HG02938 (cell line): ENCODE results near the gene P2RX2.

Source experiments
- ATAC-seq: cut with Tn5 transposase; IDR thresholded peaks from one replicate; pipeline ENCODE4 v1.9.1; 2021; ENCODE audit warnings: mild to moderate bottlenecking, moderate library complexity; ENCODE audit not compliant: unreplicated experiment

The P2RX2 gene

DNA sequence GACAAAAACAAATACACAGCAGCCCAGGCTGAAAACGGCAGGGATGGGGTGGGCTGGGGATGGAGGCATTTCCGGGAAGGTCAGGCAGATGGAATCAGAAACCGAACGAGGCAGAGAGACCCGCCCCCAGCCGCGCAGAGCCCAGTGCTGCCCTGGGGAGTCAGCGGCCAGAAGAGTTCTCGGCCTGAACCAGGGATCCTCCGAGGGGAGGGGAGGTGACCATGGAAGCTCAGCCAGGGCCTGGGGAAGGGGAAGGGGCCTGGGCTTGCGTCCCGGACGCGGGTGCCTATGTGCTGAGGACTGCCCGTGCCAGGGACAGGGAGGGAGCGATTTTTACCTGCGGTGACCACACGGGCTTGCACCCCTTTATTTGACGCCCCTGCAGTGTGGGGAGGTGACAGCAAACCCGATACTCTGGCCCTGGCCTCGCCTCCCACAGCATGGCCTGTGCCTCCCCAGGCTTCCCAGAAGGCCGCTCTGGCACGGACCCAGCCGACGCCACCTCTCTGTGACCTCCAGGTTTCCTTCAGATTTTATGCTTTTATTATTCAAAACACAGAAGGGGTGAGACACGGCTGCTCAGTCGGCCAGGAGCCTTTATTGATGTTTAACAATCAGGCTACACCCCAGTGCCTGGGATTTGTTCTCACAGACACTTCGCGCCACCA, 15.9 kb upstream of the P2RX2 start:
- no peak for ATAC-seq

DNA sequence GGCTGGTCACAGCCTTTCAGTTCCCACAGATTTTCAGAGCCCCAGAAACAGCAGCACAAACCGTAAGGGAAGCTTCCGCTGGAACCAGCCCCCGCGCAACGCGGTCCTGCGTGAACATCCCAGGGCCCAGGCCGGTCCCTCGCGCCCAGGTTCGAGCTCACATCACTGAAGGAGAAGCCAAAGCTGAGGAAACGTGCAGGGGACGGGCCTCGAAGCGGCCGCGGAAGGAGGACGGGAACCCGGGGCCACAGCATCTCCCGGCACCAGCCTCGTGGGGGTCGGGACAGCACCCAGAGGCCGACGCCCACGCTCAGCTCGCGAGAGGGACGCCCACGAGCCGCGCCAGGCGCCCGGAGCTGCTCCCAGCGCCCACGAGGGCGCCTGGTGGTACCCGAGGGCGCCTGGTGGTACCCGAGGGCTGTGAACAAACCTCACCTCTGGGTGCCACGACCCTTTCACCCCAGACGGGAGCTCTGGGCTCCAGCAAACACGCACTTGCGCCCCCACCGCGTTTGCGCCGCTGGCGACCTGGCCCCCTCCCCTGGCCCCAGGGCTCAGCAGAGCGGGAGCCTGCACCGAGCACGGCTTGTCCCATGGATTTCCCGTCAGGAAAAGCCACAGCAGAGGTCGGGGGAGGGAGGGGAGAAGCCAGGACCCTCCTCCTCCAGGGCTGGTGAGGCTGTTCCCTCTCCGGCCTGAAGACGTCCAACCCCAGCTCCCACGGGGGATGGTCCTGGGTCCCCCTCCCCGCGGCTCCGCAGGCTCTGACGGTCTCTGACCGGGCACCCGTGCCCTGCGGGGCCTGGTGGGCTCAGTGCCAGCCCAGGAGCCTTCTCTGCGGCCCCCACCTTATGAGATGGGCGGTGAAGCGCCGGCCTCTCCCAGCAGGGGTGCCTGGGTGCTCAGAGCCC, 15.1 kb upstream of the P2RX2 start:
- ATAC-seq = no peak

- ATAC-seq = no peak
Measured at GRCh38 chr12:132604151-132604618, 14.4 kb upstream of the P2RX2 start.

- no peak for ATAC-seq
Measured at GRCh38 chr12:132604668-132605441, 13.7 kb upstream of the P2RX2 start.

DNA sequence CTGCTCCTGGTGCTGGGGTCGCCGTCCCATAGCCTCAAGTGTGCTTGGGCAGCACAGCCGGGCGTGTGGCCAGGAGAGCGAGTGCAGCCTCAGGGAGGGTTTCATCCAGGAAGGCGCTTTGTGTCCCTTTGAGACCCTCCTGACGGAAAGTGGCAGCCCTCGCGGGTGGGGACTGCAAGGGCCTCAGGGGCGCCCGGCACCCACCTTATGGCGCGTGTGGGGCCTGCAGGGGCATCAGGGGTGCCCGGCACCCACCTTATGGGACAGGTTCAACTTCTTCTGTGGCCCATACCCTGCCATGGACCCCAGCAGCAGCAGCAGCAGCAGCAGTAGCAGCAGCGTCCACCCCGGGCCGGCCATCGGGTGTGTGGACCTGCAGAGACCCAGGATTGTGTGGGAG, 12.7 kb upstream of the P2RX2 start:
- ATAC-seq = no peak

DNA sequence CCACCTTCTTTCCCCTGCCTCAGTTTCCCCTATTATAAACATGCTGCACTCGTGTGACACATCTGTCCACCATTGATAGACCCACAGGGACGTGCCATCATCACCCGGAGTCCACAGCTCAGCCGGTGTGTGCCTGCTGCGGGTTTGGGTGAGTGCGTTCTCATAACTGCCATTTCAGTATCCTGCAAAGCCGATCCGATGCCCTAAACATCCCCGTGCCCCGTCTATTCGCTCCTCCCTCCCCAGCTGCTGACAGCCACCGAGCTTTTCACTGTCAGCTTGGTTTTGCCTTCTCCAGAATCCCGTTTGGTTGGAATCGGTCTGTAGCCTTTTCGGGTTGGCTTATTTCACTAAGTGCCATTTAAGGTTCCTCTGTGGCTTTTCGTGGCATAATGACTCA, 12.1 kb upstream of the P2RX2 start:
- ATAC-seq = no peak

DNA sequence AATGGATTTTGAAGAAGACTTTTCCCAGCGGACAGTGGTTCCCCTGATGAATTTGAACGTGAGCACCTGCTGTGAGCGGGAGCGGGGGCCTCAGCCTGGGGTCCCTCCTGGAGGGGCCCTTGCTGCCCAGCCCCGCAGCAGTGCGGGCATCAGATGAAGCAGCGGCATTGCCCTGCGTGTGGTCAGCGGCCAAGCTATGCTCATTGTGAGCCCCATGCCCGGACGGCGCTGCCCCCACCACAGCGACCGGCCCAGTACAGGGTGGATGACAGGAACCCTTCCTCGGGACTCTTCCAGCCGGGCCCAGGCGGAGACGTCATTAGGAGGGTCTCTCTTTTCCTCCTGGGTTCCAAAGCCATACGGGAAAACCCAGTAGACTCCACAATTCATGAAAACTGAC, 11.6 kb upstream of the P2RX2 start:
- ATAC-seq = no peak

GRCh38 chr12:132608231-132609171, 10.1 kb upstream of the P2RX2 start:
- no peak for ATAC-seq

DNA sequence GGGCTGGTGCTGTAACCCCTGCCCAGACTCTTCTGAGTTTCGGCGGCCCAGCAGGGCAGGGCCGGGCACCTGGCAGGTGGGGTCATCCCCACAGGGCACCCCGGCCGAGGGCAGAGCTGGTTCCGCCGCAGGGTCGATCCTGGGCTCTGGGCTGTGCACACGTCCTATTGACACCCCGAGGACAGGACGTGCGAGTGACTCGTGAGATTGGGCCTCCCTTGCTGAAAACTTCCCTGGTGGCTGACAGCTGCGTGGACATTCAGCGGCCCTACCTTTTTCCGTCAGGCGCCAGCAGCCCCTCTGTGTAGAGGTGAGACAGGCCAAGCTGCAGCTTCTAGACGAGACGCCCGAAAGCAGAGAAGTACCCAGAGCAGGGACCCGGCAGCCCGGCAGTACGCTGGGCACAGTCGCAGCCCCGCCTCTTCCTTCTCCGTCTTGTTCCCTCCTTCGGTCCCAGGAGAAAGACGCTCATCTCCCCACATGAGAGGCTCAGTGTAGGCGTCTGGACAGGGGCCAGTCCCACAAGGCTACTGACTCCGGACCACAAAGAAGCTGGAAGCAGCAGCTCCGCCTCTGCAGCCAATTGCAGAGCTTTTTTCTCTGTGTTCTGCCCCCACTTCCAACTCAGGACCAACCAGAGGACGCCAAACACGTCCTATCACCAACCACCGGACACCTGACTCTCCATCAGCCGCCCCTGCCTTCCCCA, 8.4 kb upstream of the P2RX2 start, which contains the start of gene LRCOL1:
TSS of gene LRCOL1 (minus strand) at position 532 of the 709 bp plus-strand sequence. CDS start 4,331 bp downstream, outside the sequence.
- ATAC-seq = no peak

- no peak for ATAC-seq
Measured at GRCh38 chr12:132610866-132611602, 7.5 kb upstream of the P2RX2 start.

GRCh38 chr12:132611620-132612019, 7.0 kb upstream of the P2RX2 start:
- no peak for ATAC-seq

GRCh38 chr12:132614029-132614428, 4.5 kb upstream of the P2RX2 start:
- ATAC-seq = no peak

DNA sequence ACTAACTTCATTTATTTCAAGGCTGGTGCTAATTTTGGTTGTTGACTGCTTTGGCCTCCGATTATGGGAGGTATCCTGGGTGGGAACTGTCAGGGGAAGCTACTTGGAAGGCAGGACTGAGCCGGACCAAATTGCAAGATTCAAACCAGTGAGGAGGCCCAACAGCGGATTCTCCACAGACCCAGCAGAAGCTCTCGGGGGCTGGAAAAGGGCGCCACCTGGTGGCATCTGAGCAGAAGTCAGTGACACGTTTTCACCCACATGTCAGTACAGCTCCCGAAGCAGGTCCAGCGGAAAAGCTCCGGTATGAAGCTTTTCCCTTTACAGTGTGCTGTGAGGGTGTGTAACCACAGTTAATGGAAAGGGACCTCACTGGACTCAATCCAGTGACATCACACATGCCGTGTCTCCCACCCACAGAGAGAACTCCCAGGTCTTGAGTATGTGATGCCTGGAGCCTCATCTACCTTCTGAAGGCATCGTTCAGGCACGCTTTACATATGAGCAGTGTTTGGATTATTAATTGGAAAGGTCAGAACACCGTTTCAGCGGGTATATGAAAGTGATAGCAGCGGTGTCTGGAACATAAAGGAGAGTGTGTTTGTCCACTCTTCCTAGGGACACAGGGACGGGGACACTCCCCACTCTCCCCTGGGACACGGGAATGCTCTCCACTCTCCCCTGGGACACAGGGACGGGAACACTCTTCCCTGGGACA, 3.6 kb upstream of the P2RX2 start:
- ATAC-seq = no peak

- ATAC-seq = no peak
Measured at GRCh38 chr12:132615579-132616038, 3.0 kb upstream of the P2RX2 start.

- ATAC-seq = no peak
Measured at GRCh38 chr12:132617135-132617701, 1.4 kb upstream of the P2RX2 start.

GRCh38 chr12:132617822-132618682, 524 bp upstream of the P2RX2 start:
- no peak for ATAC-seq

DNA sequence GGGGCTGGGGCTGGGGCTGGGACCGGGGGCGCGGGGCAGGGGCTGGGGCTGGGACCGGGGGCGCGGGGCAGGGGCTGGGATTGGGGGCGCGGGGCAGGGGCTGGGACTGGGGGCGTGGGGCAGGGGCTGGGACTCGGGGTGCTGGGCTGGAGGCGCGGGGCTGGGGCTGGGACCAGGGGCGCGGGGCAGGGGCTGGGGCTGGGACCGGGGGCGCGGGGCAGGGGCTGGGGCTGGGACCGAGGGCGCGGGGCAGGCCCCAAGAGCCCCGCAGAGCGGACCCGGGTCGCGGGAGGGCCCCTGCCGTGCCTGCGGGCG, 452 bp downstream of the P2RX2 start:
- ATAC-seq = no peak
